OCI-LY7 (cell line): ENCODE results near the gene OGDHL.

Source experiments
- EZH2phosphoT487 ChIP-seq: fragments of 200-600 bp; sonication (generic); IDR thresholded peaks from 2 replicates; pipeline ENCODE4 v1.6.1; 2018; ENCODE audit warnings: low read depth, borderline replicate concordance, mild to moderate bottlenecking, mixed run types, antibody characterized with exemption, low read length, moderate library complexity, mixed read lengths
- TF ChIP-seq, protein P1 (sequence below): fragments of 200-600 bp; sonication (generic); conservative IDR thresholded peaks from 2 replicates; pipeline ENCODE4 v1.5.1; 2014; ENCODE audit warnings: mild to moderate bottlenecking, antibody characterized with exemption, low read length, moderate library complexity, mixed read lengths

DNA sequence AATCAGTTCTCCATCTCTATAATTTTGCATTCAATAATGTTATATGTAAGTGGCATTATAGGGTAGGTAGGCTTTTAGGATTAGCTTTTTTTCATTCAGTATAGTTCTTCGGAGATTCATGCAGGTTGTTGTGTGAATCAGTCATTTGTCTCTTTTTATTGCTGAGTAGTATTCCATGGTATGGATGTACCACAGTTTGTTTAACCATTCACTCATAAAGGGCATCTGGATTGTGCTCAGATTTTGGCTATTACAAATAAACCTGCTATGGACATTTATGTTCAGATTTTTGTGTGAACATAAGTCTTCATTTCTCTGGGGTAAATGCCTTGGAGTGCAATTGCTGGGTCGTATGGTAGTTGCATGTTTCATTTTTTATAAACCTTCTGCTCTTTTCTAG lies 4.4 kb upstream of the OGDHL start:
- TF ChIP-seq, protein P1, sequence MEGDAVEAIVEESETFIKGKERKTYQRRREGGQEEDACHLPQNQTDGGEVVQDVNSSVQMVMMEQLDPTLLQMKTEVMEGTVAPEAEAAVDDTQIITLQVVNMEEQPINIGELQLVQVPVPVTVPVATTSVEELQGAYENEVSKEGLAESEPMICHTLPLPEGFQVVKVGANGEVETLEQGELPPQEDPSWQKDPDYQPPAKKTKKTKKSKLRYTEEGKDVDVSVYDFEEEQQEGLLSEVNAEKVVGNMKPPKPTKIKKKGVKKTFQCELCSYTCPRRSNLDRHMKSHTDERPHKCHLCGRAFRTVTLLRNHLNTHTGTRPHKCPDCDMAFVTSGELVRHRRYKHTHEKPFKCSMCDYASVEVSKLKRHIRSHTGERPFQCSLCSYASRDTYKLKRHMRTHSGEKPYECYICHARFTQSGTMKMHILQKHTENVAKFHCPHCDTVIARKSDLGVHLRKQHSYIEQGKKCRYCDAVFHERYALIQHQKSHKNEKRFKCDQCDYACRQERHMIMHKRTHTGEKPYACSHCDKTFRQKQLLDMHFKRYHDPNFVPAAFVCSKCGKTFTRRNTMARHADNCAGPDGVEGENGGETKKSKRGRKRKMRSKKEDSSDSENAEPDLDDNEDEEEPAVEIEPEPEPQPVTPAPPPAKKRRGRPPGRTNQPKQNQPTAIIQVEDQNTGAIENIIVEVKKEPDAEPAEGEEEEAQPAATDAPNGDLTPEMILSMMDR = no peak
- no peak for TF ChIP-seq EZH2phosphoT487
